LNCAP (cell line): Measurements from ENCODE around the gene ATP9B.

Source experiments
- CTCF ChIP-seq: fragments of 450-650 bp; IDR thresholded peaks from 2 replicates; pipeline ENCODE4 v1.5.1; 2017; ENCODE audit warnings: mild to moderate bottlenecking

The ATP9B gene

GRCh38 chr18:79106084-79106483 is 36.9 kb downstream of the ATP9B start:
- no peak for TF ChIP-seq CTCF

- TF ChIP-seq CTCF, result no peak
Observed at GRCh38 chr18:79107886-79108285, 38.7 kb downstream of the ATP9B start.

GRCh38 chr18:79108549-79109215 is 39.5 kb downstream of the ATP9B start:
- TF ChIP-seq CTCF, result no peak

GRCh38 chr18:79111483-79111882 is 42.3 kb downstream of the ATP9B start:
- no peak for TF ChIP-seq CTCF

GRCh38 chr18:79117385-79117784 is 48.2 kb downstream of the ATP9B start:
- TF ChIP-seq CTCF, result no peak

- TF ChIP-seq CTCF, result no peak
Observed at GRCh38 chr18:79117788-79118187, 48.6 kb downstream of the ATP9B start.

GRCh38 chr18:79118797-79119196 is 49.6 kb downstream of the ATP9B start:
- no peak for TF ChIP-seq CTCF
